Mucosa of descending colon (tissue), 3 donors: Measurements from ENCODE around the gene DBNDD2. TPM values are rescaled to one million over a fixed set of nuclear protein-coding genes. Genes with fewer than 3 reads are reported as not detected.

Experiments
- ATAC-seq: fragments of 200-7000 bp; cut with Tn5 transposase; one replicate; pipeline ENCODE4 v1.9.1; 2020; ENCODE audit warnings: mild to moderate bottlenecking, moderate library complexity
- DNase-seq, 3 donors: peaks; one replicate each; pipeline ENCODE4 v3.0.0-alpha.2; 2020
- H3K36me3 ChIP-seq: fragments of 200-600 bp; one replicate; pipeline ENCODE4 v1.8.0; 2021; ENCODE audit warnings: low read depth, mild to moderate bottlenecking
- H3K4me1 ChIP-seq: fragments of 200-600 bp; one replicate; pipeline ENCODE4 v1.8.0; 2021; ENCODE audit warnings: low read depth, mild to moderate bottlenecking
- H3K4me3 ChIP-seq: fragments of 200-600 bp; one replicate; pipeline ENCODE4 v1.8.0; 2021; ENCODE audit warnings: mild to moderate bottlenecking
- H3K9me3 ChIP-seq: fragments of 200-600 bp; one replicate; pipeline ENCODE4 v1.8.0; 2021; ENCODE audit warnings: mild to moderate bottlenecking
- intact Hi-C, 2 donors: fragments of 100-400 bp; cut with DNase I in 1 of 2; cut with micrococcal nuclease in 1 of 2; formaldehyde crosslinking; loops; one replicate each; pipeline versions ENCODE4 v1.11.0 to v1.11.1; 2022; cut with DNase I, micrococcal nuclease
- microRNA-seq: library from miRNA; unstranded; fragments of <30 nt; microRNA quantifications from one replicate; pipeline ENCODE4, GENCODE V29; 2019
- total RNA-seq, 3 donors: library from RNA; stranded (reverse); fragmentation: NEBNext Ultra II Directional in 2 of 3; extraction: Animal tissue kit (Norgen Biotek cat#: 25700) in 2 of 3; gene quantifications; one replicate each; pipeline versions ENCODE4 v1.2.1 to v1.2.4, GENCODE V29; 2021 to 2023
- TF ChIP-seq, protein P1 (sequence below): fragments of 200-600 bp; IDR thresholded peaks from one replicate; pipeline ENCODE4 v1.8.0; 2022; ENCODE audit warnings: antibody characterized with exemption, mild to moderate bottlenecking
- donor health status: DM: no; HTN: no; CAD: no; lungs with moderate emphysema.
- donor health status: DM: no; HTN: no; CAD: no.
- donor health status: DM: no; HTN: yes; CAD: no.

DBNDD2 gene
- total RNA-seq, 3 donors from 2014 or later = 108 to 125 (median 124) TPM

DNA sequence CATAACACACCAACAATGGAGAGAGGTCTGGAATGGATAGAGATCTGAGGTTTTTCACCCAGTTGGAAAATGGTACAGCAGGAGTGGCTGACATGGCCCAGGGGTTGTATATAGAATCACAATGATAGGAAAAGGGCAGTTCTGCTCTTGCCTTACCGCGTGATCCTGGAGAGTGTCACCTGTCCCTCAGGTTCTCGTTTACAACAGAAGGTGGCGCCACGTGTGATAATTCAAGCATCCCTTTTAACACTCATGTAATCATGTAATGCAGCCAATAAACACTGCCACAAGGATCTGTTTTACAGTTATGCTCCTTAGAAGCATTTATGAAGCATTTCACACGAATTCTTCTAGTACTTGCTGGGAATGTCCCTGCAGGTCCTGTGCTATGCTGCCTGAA lies 48.5 kb downstream of the DBNDD2 start:
- DNase-seq = peak in 2 of 3 donors; percentile 72 to 89
- peak; percentile 92 for ATAC-seq
- Histone ChIP-seq H3K4me3 (no peak overlapping the region), H3K9me3 (no peaks in the 10 kb centered on the region), H3K4me1 (no peaks in the 10 kb centered on the region), H3K36me3 (no peaks in the 10 kb centered on the region)
- TF ChIP-seq, protein P1, sequence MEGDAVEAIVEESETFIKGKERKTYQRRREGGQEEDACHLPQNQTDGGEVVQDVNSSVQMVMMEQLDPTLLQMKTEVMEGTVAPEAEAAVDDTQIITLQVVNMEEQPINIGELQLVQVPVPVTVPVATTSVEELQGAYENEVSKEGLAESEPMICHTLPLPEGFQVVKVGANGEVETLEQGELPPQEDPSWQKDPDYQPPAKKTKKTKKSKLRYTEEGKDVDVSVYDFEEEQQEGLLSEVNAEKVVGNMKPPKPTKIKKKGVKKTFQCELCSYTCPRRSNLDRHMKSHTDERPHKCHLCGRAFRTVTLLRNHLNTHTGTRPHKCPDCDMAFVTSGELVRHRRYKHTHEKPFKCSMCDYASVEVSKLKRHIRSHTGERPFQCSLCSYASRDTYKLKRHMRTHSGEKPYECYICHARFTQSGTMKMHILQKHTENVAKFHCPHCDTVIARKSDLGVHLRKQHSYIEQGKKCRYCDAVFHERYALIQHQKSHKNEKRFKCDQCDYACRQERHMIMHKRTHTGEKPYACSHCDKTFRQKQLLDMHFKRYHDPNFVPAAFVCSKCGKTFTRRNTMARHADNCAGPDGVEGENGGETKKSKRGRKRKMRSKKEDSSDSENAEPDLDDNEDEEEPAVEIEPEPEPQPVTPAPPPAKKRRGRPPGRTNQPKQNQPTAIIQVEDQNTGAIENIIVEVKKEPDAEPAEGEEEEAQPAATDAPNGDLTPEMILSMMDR = no peak
- intact Hi-C loops = no loop called here

DNA sequence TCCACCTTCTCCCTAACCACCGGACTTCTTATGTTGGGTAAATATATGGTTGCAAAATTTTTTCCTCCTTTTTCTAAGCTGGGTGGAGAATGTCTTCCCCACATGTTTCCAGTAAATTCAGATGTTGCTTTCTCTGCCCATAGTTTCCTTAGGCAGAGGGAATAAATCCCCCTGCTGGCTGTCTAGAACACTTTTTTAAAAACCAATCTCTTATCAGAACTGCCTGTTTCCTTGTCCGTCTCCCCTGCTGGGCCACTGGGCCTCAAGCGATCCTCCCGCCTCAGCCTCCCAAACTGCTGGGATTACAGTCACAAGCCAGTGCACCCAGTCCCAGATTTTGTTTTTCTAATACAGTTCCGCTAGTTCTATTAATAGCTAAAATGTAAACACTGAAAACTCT lies 51.5 kb downstream of the DBNDD2 start:
- DNase-seq = no peak
- H3K4me3 ChIP-seq = no peak overlapping the region
- no peak for ATAC-seq
- TF ChIP-seq, protein P1 = no peak
- no peaks in the 10 kb centered on the region for H3K36me3 ChIP-seq
- intact Hi-C loops = no loop called here
- H3K9me3 ChIP-seq = no peaks in the 10 kb centered on the region
- H3K4me1 ChIP-seq = no peaks in the 10 kb centered on the region

Small RNAs within 50 kb of the gene (microRNA-seq; reads per million reads assigned to microRNA genes)
- not detected for gene MIR6812

Other genes starting within 250 kb of the DBNDD2 start
- 100 to 1,000 TPM in 2 of 3 donors, 10 to 100 TPM in 1; 86.8 to 399 (median 294) TPM for gene PI3, start 233.4 kb upstream of the DBNDD2 start, total RNA-seq
- not detected for gene SEMG1, start 201.3 kb upstream of the DBNDD2 start, total RNA-seq
- gene SEMG2, start 186.9 kb upstream of the DBNDD2 start, total RNA-seq = not detected
- 100 to 1,000 TPM in 1 of 3 donors, 10 to 100 TPM in 2; 29.9 to 132 (median 43.3) TPM for gene SLPI, start 153.7 kb upstream of the DBNDD2 start, total RNA-seq
- gene RBPJL, start 101.4 kb upstream of the DBNDD2 start, total RNA-seq = not detected
- gene MATN4, start 100.0 kb upstream of the DBNDD2 start, total RNA-seq = under 1 TPM in 2 of 3 donors, not detected in 1; 0.17 to 0.22 TPM
- 100 to 1,000 TPM; 114 to 145 (median 122) TPM for gene SDC4, start 59.9 kb upstream of the DBNDD2 start, total RNA-seq
- gene SYS1, start 45.1 kb upstream of the DBNDD2 start, total RNA-seq = 10 to 100 TPM; 37.2 to 41.7 (median 39.9) TPM
- 1 to 10 TPM; 1.4 to 2.1 (median 1.6) TPM for gene TP53TG5, start 30.0 kb upstream of the DBNDD2 start, total RNA-seq
- 100 to 1,000 TPM in 2 of 3 donors, 10 to 100 TPM in 1; 92.1 to 137 (median 124) TPM for gene PIGT, start 7.9 kb downstream of the DBNDD2 start, total RNA-seq
- 100 to 1,000 TPM in 1 of 3 donors, 10 to 100 TPM in 2; 65.7 to 183 (median 78.0) TPM for gene WFDC2, start 61.5 kb downstream of the DBNDD2 start, total RNA-seq
- gene SPINT3, start 107.3 kb downstream of the DBNDD2 start, total RNA-seq = not detected
- not detected for gene WFDC6, start 131.2 kb downstream of the DBNDD2 start, total RNA-seq
- gene EPPIN, start 139.1 kb downstream of the DBNDD2 start, total RNA-seq = not detected
- gene WFDC8, start 171.0 kb downstream of the DBNDD2 start, total RNA-seq = not detected
- not detected for gene WFDC10A, start 221.4 kb downstream of the DBNDD2 start, total RNA-seq
- gene WFDC9, start 223.0 kb downstream of the DBNDD2 start, total RNA-seq = not detected